T-helper 2 cell treated with Interferon-gamma antibody and Interleukin-4, amounts not matched to agents 100 ng/mL and 5 ng/mL, for 36 hours (primary cell): ENCODE measurements around the gene NOS3. TPM values are rescaled to one million over a fixed set of nuclear protein-coding genes. Genes with fewer than 3 reads are reported as not detected.

Experiments
- intact Hi-C: fragments of 100-400 bp; cut with micrococcal nuclease; formaldehyde crosslinking; loops from one replicate; pipeline ENCODE4 v1.15.1; 2023
- total RNA-seq: library from RNA; stranded (reverse); gene quantifications from 2 replicates; pipeline ENCODE4 v1.2.3, GENCODE V29; 2022

NOS3 gene
- total RNA-seq, 1 donor from 2014 or later, result 17.4 TPM

GRCh38 chr7:150978126-150978789 is 12.6 kb upstream of the NOS3 start, which contains the start of gene KCNH2:
TSS of gene KCNH2 (minus strand) at chr7:150978321. CDS start at chr7:150977913, 408 bp downstream.
- intact Hi-C loops, result loop anchor here (5.0 to 10.0 kb wide), 2 partner anchors 34 to 107 kb away; partner anchors contain the start of genes AGAP3, FASTK and TMUB1

GRCh38 chr7:150979713-150980390 is 11.0 kb upstream of the NOS3 start:
- intact Hi-C loops, result loop anchor here (5.0 to 10.0 kb wide), 3 partner anchors 32 to 205 kb away; partner anchors contain the start of genes AGAP3, FASTK and TMUB1

GRCh38 chr7:150980663-150981062 is 10.2 kb upstream of the NOS3 start:
- intact Hi-C loops, result loop anchor here (10.0 kb wide), 1 partner anchor 206 kb away; no protein-coding TSS in a partner anchor

- intact Hi-C loops, result loop anchor here (10.0 kb wide), 1 partner anchor 207 kb away; no protein-coding TSS in a partner anchor
Observed at GRCh38 chr7:150981644-150982043, 9.2 kb upstream of the NOS3 start.

GRCh38 chr7:150982351-150982750 is 8.5 kb upstream of the NOS3 start:
- intact Hi-C loops, result loop anchor here (10.0 kb wide), 1 partner anchor 208 kb away; no protein-coding TSS in a partner anchor

- intact Hi-C loops, result loop anchor here (10.0 kb wide), 1 partner anchor 209 kb away; no protein-coding TSS in a partner anchor
Observed at GRCh38 chr7:150983893-150984368, 6.9 kb upstream of the NOS3 start.

- intact Hi-C loops, result loop anchor here (10.0 kb wide), 1 partner anchor 211 kb away; no protein-coding TSS in a partner anchor
Observed at GRCh38 chr7:150986099-150986512, 4.7 kb upstream of the NOS3 start.

GRCh38 chr7:150986556-150986955 is 4.3 kb upstream of the NOS3 start:
- intact Hi-C loops, result loop anchor here (10.0 kb wide), 1 partner anchor 212 kb away; no protein-coding TSS in a partner anchor

- intact Hi-C loops, result loop anchor here (1.0 to 10.0 kb wide), 3 partner anchors 25 to 214 kb away; no protein-coding TSS in a partner anchor
Observed at GRCh38 chr7:150988230-150989226, 2.3 kb upstream of the NOS3 start.

GRCh38 chr7:150989456-150989855 is 1.4 kb upstream of the NOS3 start:
- intact Hi-C loops, result loop anchor here (10.0 kb wide), 1 partner anchor 215 kb away; no protein-coding TSS in a partner anchor

- intact Hi-C loops, result loop anchor here (2.0 kb wide), 1 partner anchor 17 kb away; no protein-coding TSS in a partner anchor
Observed at GRCh38 chr7:150992051-150992640, 1.3 kb downstream of the NOS3 start.

- intact Hi-C loops, result loop anchor here (2.0 kb wide), 1 partner anchor 16 kb away; no protein-coding TSS in a partner anchor
Observed at GRCh38 chr7:150992833-150993302, 2.1 kb downstream of the NOS3 start.

- intact Hi-C loops, result loop anchor here (2.0 kb wide), 1 partner anchor 15 kb away; no protein-coding TSS in a partner anchor
Observed at GRCh38 chr7:150993511-150993910, 2.7 kb downstream of the NOS3 start.

- intact Hi-C loops, result no loop called here
Observed at GRCh38 chr7:150994141-150994837, 3.5 kb downstream of the NOS3 start.

GRCh38 chr7:150994838-150995510 is 4.2 kb downstream of the NOS3 start:
- intact Hi-C loops, result no loop called here

GRCh38 chr7:150996376-150997074 is 5.7 kb downstream of the NOS3 start:
- intact Hi-C loops, result no loop called here

- intact Hi-C loops, result no loop called here
Observed at GRCh38 chr7:150997075-150997511, 6.3 kb downstream of the NOS3 start.

GRCh38 chr7:150997817-150998216 is 7.0 kb downstream of the NOS3 start:
- intact Hi-C loops, result no loop called here
